ENCODE measurements around the gene CTAG1A.
"Not testable (repeated sequence)": the region's sequence is repeated elsewhere in the genome, so short reads cannot be mapped to it uniquely, and the experiment has no call there.

Gene CTAG1A

GRCh38 chrX:154620767-154621414 is 36.0 kb downstream of the CTAG1A start:
- not testable (repeated sequence) for DNase-seq

- DNase-seq, result not testable (repeated sequence)
These were observed 44.0 kb downstream of the CTAG1A start for GRCh38 chrX:154628960-154629359.

GRCh38 chrX:154630949-154631348 is 46.0 kb downstream of the CTAG1A start:
- DNase-seq, result not testable (repeated sequence)

DNA sequence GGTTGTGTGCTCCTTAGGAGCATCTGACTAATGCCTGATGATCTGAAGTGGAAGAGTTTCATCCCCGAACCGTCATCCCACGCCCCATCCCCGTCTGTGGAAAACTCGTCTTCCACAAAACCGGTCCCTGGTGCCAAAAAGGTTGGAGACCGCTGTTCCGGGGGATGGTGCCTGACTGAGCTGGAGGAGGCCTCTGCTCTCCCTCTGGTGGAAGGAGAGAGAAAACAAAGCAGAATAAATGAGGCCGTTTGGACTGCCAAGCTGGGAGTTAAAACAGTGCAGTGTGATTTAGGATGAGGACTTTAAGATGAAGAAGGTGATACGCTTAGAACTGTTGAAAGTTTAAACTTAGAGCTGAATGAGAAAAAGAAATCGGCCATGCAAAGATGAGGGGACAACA is 48.7 kb downstream of the CTAG1A start:
- not testable (repeated sequence) for DNase-seq

Data from activated naive CD4-positive, alpha-beta T cell treated with Interleukin-2 at 50 U/mL for 16 hours (primary cell).